PC-9 (cell line): ENCODE measurements around the gene PFKM. TPM values are rescaled to one million over a fixed set of nuclear protein-coding genes. Genes with fewer than 3 reads are reported as not detected.
A peak's percentile ranks its signal among the peaks of the same experiment; 100 is the strongest.
"Not testable (repeated sequence)": the region's sequence is repeated elsewhere in the genome, so short reads cannot be mapped to it uniquely, and the experiment has no call there.

Experiments used
- BruUV-seq: library from RNA; stranded (reverse); fragments of 400-500 nt; replicated peaks from 2 replicates; lab custom pipeline; 2021; lab: Mats Ljungman, UMichigan
- CTCF ChIA-PET: fragments of 300-600 bp; sonication (Branson Sonifier 250); formaldehyde crosslinking; loops from one replicate; lab custom pipeline; 2022; ENCODE audit warnings: antibody characterized with exemption; lab: Charles Lee
- POLR2A ChIA-PET: fragments of 300-600 bp; sonication (Branson Sonifier 250); formaldehyde crosslinking; loops from one replicate; lab custom pipeline; 2022; ENCODE audit warnings: antibody characterized with exemption; ENCODE audit not compliant: unreplicated experiment; lab: Charles Lee
- DNase-seq, 2 experiments: peaks; one replicate each; pipeline versions ENCODE4 v3.0.0 to v3.0.0-alpha.2; 2015 to 2022; ENCODE audit warnings: mixed read lengths in 1 of 2
- H2AFZ ChIP-seq: fragments of 200-600 bp; sonication (generic); 2 replicates; pipeline ENCODE4 v1.8.1; 2017; ENCODE audit warnings: antibody characterized with exemption
- H3F3A ChIP-seq: fragments of 200-600 bp; sonication (generic); 2 replicates; pipeline ENCODE4 v1.8.1; 2017; ENCODE audit warnings: antibody characterized with exemption, mild to moderate bottlenecking, low read depth; ENCODE audit not compliant: insufficient read depth
- H3K27ac ChIP-seq: fragments of 200-600 bp; sonication (generic); 2 replicates; pipeline ENCODE4 v1.6.1; 2016; ENCODE audit warnings: mixed run types
- H3K27me3 ChIP-seq: fragments of 200-600 bp; sonication (generic); 2 replicates; pipeline ENCODE4 v1.6.1; 2016; ENCODE audit warnings: low read depth, mixed run types; ENCODE audit not compliant: insufficient read depth
- H3K36me3 ChIP-seq: fragments of 200-600 bp; sonication (generic); 2 replicates; pipeline ENCODE4 v1.6.1; 2016; ENCODE audit warnings: low read depth, mixed run types
- H3K4me1 ChIP-seq: fragments of 200-600 bp; sonication (generic); replicated peaks from 2 replicates; pipeline ENCODE4 v1.6.1; 2016; ENCODE audit warnings: mixed run types; ENCODE audit not compliant: insufficient read depth
- H3K4me2 ChIP-seq: fragments of 200-600 bp; sonication (generic); 2 replicates; pipeline ENCODE4 v1.6.1; 2017; ENCODE audit warnings: mixed run types
- H3K4me3 ChIP-seq: fragments of 200-600 bp; sonication (generic); 2 replicates; pipeline ENCODE4 v1.6.1; 2016; ENCODE audit warnings: mixed run types
- H3K79me2 ChIP-seq: fragments of 200-600 bp; sonication (generic); 2 replicates; pipeline ENCODE4 v1.6.1; 2017; ENCODE audit warnings: low read depth, mixed run types
- H3K9me2 ChIP-seq: fragments of 200-600 bp; sonication (generic); 2 replicates; pipeline ENCODE4 v1.8.1; 2017; ENCODE audit warnings: mild to moderate bottlenecking; ENCODE audit not compliant: insufficient read depth
- H3K9me3 ChIP-seq: fragments of 200-600 bp; sonication (generic); 2 replicates; pipeline ENCODE4 v1.8.1; 2016; ENCODE audit warnings: low read depth; ENCODE audit not compliant: insufficient read depth
- H4K20me1 ChIP-seq: fragments of 200-600 bp; sonication (generic); 2 replicates; pipeline ENCODE4 v1.8.1; 2017; ENCODE audit not compliant: insufficient read depth
- EZH2 ChIP-seq: fragments of 200-600 bp; sonication (generic); IDR thresholded peaks from 2 replicates; pipeline ENCODE4 v1.8.0; 2017; ENCODE audit warnings: antibody characterized with exemption, low read depth
- intact Hi-C: fragments of 100-400 bp; cut with micrococcal nuclease; formaldehyde crosslinking; loops from one replicate; pipeline ENCODE4 v1.10.0; 2022; ENCODE audit not compliant: unreplicated experiment
- total RNA-seq: library from RNA; stranded (reverse); gene quantifications from 2 replicates; pipeline ENCODE4 v1.2.3, GENCODE V29; 2021
- TF ChIP-seq, protein P1 (sequence below): fragments of 200-600 bp; sonication (generic); conservative IDR thresholded peaks from 2 replicates; pipeline ENCODE4 v1.6.1; 2017; ENCODE audit warnings: mixed run types, antibody characterized with exemption, mild to moderate bottlenecking, moderate library complexity

PFKM gene
- total RNA-seq, 1 experiment from 2014 or later, result 63.2 TPM

DNA sequence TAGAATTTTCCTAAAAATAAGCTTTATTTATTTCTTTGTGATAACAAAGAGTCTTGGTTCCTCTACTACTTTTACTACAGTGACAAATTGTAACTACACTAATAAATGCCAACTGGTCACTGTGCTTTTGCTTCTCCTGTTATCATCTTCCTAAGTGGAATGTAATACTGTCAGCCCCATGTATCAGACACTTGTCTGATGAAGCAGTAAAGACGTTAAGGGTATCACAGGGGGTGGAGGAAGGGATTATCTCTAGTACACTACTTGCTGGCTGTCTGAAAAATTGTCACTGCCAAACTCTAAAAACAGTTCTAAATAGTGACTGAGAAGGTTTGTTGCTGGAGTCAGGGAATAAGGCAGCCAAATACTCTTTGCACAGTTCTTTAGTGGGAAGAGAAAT, 26.8 kb downstream of the PFKM start:
- no peaks in the 10 kb centered on the region for H3K9me2 ChIP-seq
- no peaks in the 10 kb centered on the region for H3K9me3 ChIP-seq
- TF ChIP-seq, protein P1, sequence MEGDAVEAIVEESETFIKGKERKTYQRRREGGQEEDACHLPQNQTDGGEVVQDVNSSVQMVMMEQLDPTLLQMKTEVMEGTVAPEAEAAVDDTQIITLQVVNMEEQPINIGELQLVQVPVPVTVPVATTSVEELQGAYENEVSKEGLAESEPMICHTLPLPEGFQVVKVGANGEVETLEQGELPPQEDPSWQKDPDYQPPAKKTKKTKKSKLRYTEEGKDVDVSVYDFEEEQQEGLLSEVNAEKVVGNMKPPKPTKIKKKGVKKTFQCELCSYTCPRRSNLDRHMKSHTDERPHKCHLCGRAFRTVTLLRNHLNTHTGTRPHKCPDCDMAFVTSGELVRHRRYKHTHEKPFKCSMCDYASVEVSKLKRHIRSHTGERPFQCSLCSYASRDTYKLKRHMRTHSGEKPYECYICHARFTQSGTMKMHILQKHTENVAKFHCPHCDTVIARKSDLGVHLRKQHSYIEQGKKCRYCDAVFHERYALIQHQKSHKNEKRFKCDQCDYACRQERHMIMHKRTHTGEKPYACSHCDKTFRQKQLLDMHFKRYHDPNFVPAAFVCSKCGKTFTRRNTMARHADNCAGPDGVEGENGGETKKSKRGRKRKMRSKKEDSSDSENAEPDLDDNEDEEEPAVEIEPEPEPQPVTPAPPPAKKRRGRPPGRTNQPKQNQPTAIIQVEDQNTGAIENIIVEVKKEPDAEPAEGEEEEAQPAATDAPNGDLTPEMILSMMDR, result no peak
- TF ChIP-seq EZH2, result no peak
- H4K20me1 ChIP-seq, result no peaks in the 10 kb centered on the region
- H3K27ac ChIP-seq, result no peak overlapping the region
- no peak overlapping the region for H3K4me3 ChIP-seq
- no peaks in the 10 kb centered on the region for H3K79me2 ChIP-seq
- DNase-seq, result no peak
- H3F3A ChIP-seq, result 0 out of 2 replicates have a peak, but pooled peaks cover 5% of the 10 kb centered on the region
- intact Hi-C loops, result no loop called here
- H3K36me3 ChIP-seq, result 0 out of 2 replicates have a peak, but pooled peaks cover 11% of the 10 kb centered on the region
- BruUV-seq, result no TSS peak
- no peak overlapping the region for H3K4me2 ChIP-seq
- POLR2A ChIA-PET, result interaction anchor here (0.9 kb wide), 1 partner anchor 1040 kb away, joined by 8 read pairs; no protein-coding TSS in a partner anchor
- H3K27me3 ChIP-seq, result no peaks in the 10 kb centered on the region
- no peaks in the 10 kb centered on the region for H3K4me1 ChIP-seq
- CTCF ChIA-PET, result no interaction called here
- no peak overlapping the region for H2AFZ ChIP-seq

DNA sequence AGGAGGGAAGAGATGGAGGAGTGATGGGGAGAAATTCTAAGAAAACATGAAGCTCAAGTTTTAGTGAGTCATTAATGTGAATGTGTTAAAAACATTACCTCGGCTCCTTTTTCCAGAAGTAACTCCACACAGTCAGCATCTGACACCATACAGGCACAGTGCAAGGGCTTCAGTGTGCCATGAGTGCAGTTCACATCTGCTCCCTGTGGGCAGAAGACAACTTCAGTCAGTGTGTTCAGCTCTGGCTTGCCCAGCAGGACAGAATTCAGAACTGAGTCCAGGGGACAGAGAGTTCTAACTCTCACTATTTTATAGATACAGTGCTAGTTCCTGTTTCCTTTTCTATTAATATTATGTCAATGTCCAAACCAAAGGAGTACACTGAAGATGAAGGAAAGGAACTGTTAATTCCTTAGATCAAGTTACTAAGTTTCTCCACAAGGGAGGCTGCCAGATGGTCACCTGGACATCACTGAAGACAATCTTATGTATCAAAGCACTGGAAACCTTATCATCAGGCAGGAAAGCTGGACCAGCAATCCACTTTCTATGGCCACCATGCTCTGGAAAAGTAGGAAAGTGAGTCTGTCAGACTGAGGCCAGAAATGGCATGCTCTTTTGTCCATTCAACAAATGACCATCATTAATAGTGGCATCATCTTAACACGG, 32.1 kb downstream of the PFKM start:
- 0 out of 2 replicates have a peak, but pooled peaks cover 2% of the 10 kb centered on the region for H3F3A ChIP-seq
- TF ChIP-seq, protein P1, result no peak
- TF ChIP-seq EZH2, result no peak

DNA sequence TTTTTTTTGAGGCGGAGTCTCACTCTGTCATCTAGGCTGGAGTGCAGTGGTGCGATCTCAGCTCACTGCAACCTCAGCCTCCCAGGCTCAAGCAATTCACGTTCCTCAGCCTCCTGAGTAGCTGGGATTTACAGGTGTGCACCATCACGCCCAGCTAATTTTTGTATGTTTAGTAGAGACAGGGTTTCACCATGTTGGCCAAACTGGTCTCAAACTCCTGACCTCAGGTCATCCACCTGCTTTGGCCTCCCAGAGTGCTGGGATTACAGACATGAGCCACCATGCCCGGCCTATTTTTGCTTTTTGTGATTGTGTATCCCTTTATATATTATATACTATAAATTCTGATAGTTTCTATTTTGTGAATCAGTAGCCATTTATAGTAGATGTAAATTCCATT, 36.6 kb downstream of the PFKM start:
- H3F3A ChIP-seq, H3K4me1 ChIP-seq, H3K9me3 ChIP-seq, H3K9me2 ChIP-seq, H4K20me1 ChIP-seq, H3K4me3 ChIP-seq, BruUV-seq, H2AFZ ChIP-seq, H3K27ac ChIP-seq, DNase-seq, POLR2A ChIA-PET, H3K36me3 ChIP-seq, H3K27me3 ChIP-seq: not testable (repeated sequence)
- intact Hi-C loops, result loop anchor here (2.0 to 5.0 kb wide), 2 partner anchors 48 to 255 kb away; partner anchors contain the start of gene SENP1
- H3K4me2 ChIP-seq, result 0 out of 2 replicates have a peak overlapping the region, but pooled peaks have one; percentile 98
- CTCF ChIA-PET, result interaction anchor here (0.6 kb wide), 1 partner anchor 839 kb away, joined by 12 read pairs; no protein-coding TSS in a partner anchor
- H3K79me2 ChIP-seq, result peaks cover 20% of the 10 kb centered on the region

More for the DNA sequence above, 32.1 kb downstream of the PFKM start:
- H3K9me2 ChIP-seq, result no peaks in the 10 kb centered on the region
- CTCF ChIA-PET, result no interaction called here
- no peak overlapping the region for H3K4me2 ChIP-seq
- POLR2A ChIA-PET, result no interaction called here
- no peaks in the 10 kb centered on the region for H3K9me3 ChIP-seq
- peaks cover 11% of the 10 kb centered on the region; the same call in 1 of the 2 replicates for H3K36me3 ChIP-seq
- no TSS peak for BruUV-seq
- intact Hi-C loops, result no loop called here
- H3K27ac ChIP-seq, result no peak overlapping the region
- H3K4me3 ChIP-seq, result no peak overlapping the region
- peaks cover 11% of the 10 kb centered on the region; the same call in 1 of the 2 replicates for H3K79me2 ChIP-seq
- no peak overlapping the region for H2AFZ ChIP-seq
- no peaks in the 10 kb centered on the region for H4K20me1 ChIP-seq
- H3K4me1 ChIP-seq, result no peaks in the 10 kb centered on the region
- H3K27me3 ChIP-seq, result no peaks in the 10 kb centered on the region
- DNase-seq, result no peak
